WTC11 (cell line): Measurements from ENCODE around the gene GAPDHS. TPM values are rescaled to one million over a fixed set of nuclear protein-coding genes. Genes with fewer than 3 reads are reported as not detected.

Experiments
- ATAC-seq: fragments of 200-7000 bp; cut with Tn5 transposase; 2 replicates; pipeline ENCODE4 v1.10.0; 2021; ENCODE audit warnings: mild to moderate bottlenecking, moderate library complexity
- CTCF ChIA-PET: fragments of 300-600 bp; sonication (Branson Sonifier 250); formaldehyde crosslinking; loops from one replicate; lab custom pipeline; 2021; ENCODE audit warnings: antibody characterized with exemption; lab: Charles Lee
- POLR2A ChIA-PET: fragments of 350-600 bp; sonication (Branson Sonifier 250); formaldehyde crosslinking; loops from one replicate; lab custom pipeline; 2021; ENCODE audit warnings: antibody characterized with exemption; lab: Charles Lee
- DNase-seq: peaks from one replicate; pipeline ENCODE4 v3.0.0; 2021; ENCODE audit warnings: low spot score
- H3K27ac Mint-ChIP-seq: 2 replicates; pipeline ENCODE4 v1.8.0; 2021; ENCODE audit warnings: mixed read lengths
- H3K27me3 Mint-ChIP-seq: 2 replicates; pipeline ENCODE4 v1.8.0; 2021; ENCODE audit warnings: low read depth, mild to moderate bottlenecking, moderate library complexity, mixed read lengths
- H3K36me3 Mint-ChIP-seq: 2 replicates; pipeline ENCODE4 v1.8.0; 2021; ENCODE audit warnings: mixed read lengths
- H3K4me1 Mint-ChIP-seq: 2 replicates; pipeline ENCODE4 v1.8.0; 2022; ENCODE audit warnings: mixed read lengths
- H3K4me3 Mint-ChIP-seq: 2 replicates; pipeline ENCODE4 v1.8.0; 2021; ENCODE audit warnings: mild to moderate bottlenecking, moderate library complexity, mixed read lengths
- H3K9me3 Mint-ChIP-seq: 2 replicates; pipeline ENCODE4 v1.8.0; 2021; ENCODE audit warnings: mixed read lengths
- AFF4 ChIP-seq: sonication (generic); formaldehyde crosslinking; IDR thresholded peaks from 2 replicates; pipeline ENCODE4 v1.8.1; 2023; ENCODE audit warnings: mild to moderate bottlenecking, missing genetic modification reagents, borderline replicate concordance
- ATF1 ChIP-seq: sonication (generic); formaldehyde crosslinking; IDR thresholded peaks from 2 replicates; pipeline ENCODE4 v1.8.1; 2023; ENCODE audit warnings: mild to moderate bottlenecking, moderate library complexity, missing genetic modification reagents
- ATF3 ChIP-seq: sonication (generic); formaldehyde crosslinking; conservative IDR thresholded peaks from 2 replicates; pipeline ENCODE4 v1.8.1; 2022; ENCODE audit warnings: mild to moderate bottlenecking, missing genetic modification reagents
- ATF6 ChIP-seq: sonication (generic); formaldehyde crosslinking; IDR thresholded peaks from 2 replicates; pipeline ENCODE4 v1.8.1; 2023; ENCODE audit warnings: mild to moderate bottlenecking, missing genetic modification reagents
- E2F4 ChIP-seq: sonication (generic); formaldehyde crosslinking; IDR thresholded peaks from 2 replicates; pipeline ENCODE4 v1.8.1; 2022; ENCODE audit warnings: low read depth, mild to moderate bottlenecking, moderate library complexity, missing genetic modification reagents, borderline replicate concordance
- ELF4 ChIP-seq: sonication (generic); formaldehyde crosslinking; IDR thresholded peaks from 2 replicates; pipeline ENCODE4 v1.8.1; 2022; ENCODE audit warnings: low read depth, mild to moderate bottlenecking, moderate library complexity, missing genetic modification reagents
- ETV6 ChIP-seq: sonication (generic); formaldehyde crosslinking; IDR thresholded peaks from 2 replicates; pipeline ENCODE4 v1.8.1; 2022; ENCODE audit warnings: mild to moderate bottlenecking, missing genetic modification reagents
- GRHL2 ChIP-seq: fragments of 250-450 bp; sonication (Bioruptor Pico); IDR thresholded peaks from 2 replicates; pipeline ENCODE4 v1.8.0; 2022; ENCODE audit warnings: mild to moderate bottlenecking, moderate library complexity; ENCODE audit not compliant: insufficient replicate concordance, severe bottlenecking
- HMGXB4 ChIP-seq: sonication (generic); formaldehyde crosslinking; IDR thresholded peaks from 2 replicates; pipeline ENCODE4 v1.8.1; 2023; ENCODE audit warnings: mild to moderate bottlenecking, moderate library complexity, missing genetic modification reagents
- IRF1 ChIP-seq: sonication (generic); formaldehyde crosslinking; IDR thresholded peaks from 2 replicates; pipeline ENCODE4 v1.8.0; 2023; ENCODE audit warnings: missing genetic modification reagents
- JUN ChIP-seq: sonication (generic); formaldehyde crosslinking; IDR thresholded peaks from 2 replicates; pipeline ENCODE4 v1.8.0; 2023; ENCODE audit warnings: mild to moderate bottlenecking, missing genetic modification reagents
- KAT7 ChIP-seq: sonication (generic); formaldehyde crosslinking; IDR thresholded peaks from 2 replicates; pipeline ENCODE4 v1.8.1; 2023; ENCODE audit warnings: missing genetic modification reagents, mild to moderate bottlenecking, borderline replicate concordance
- MYBL2 ChIP-seq: sonication (generic); formaldehyde crosslinking; IDR thresholded peaks from 2 replicates; pipeline ENCODE4 v1.8.1; 2023; ENCODE audit warnings: mild to moderate bottlenecking, moderate library complexity, missing genetic modification reagents
- NFATC4 ChIP-seq: fragments of 250-450 bp; sonication (Bioruptor Pico); IDR thresholded peaks from 2 replicates; pipeline ENCODE4 v1.9.0; 2021; ENCODE audit warnings: mild to moderate bottlenecking
- NR3C1 ChIP-seq: sonication (generic); formaldehyde crosslinking; conservative IDR thresholded peaks from 2 replicates; pipeline ENCODE4 v1.8.1; 2023; ENCODE audit warnings: low read depth, mild to moderate bottlenecking, missing genetic modification reagents
- TEAD1 ChIP-seq: sonication (generic); formaldehyde crosslinking; IDR thresholded peaks from 2 replicates; pipeline ENCODE4 v1.8.0; 2022; ENCODE audit warnings: mild to moderate bottlenecking, missing genetic modification reagents
- TEAD4 ChIP-seq: sonication (generic); formaldehyde crosslinking; IDR thresholded peaks from 2 replicates; pipeline ENCODE4 v1.8.0; 2022; ENCODE audit warnings: mild to moderate bottlenecking, missing genetic modification reagents
- ZBTB21 ChIP-seq: sonication (generic); formaldehyde crosslinking; IDR thresholded peaks from 2 replicates; pipeline ENCODE4 v1.8.1; 2023; ENCODE audit warnings: mild to moderate bottlenecking, missing genetic modification reagents, borderline replicate concordance
- ZMAT4 ChIP-seq: fragments of 250-450 bp; sonication (Bioruptor Pico); IDR thresholded peaks from 2 replicates; pipeline ENCODE4 v1.9.0; 2021; ENCODE audit warnings: mild to moderate bottlenecking
- ZNF263 ChIP-seq: sonication (generic); formaldehyde crosslinking; IDR thresholded peaks from 2 replicates; pipeline ENCODE4 v1.8.1; 2022; ENCODE audit warnings: low read depth, mild to moderate bottlenecking, moderate library complexity, missing genetic modification reagents
- ZNF281 ChIP-seq: sonication (generic); formaldehyde crosslinking; IDR thresholded peaks from 2 replicates; pipeline ENCODE4 v1.8.0; 2023; ENCODE audit warnings: mild to moderate bottlenecking, missing genetic modification reagents
- total RNA-seq: library from RNA; stranded (reverse); gene quantifications from 3 replicates; pipeline ENCODE4 v1.2.3, GENCODE V29; 2021

Gene GAPDHS
- total RNA-seq, 1 experiment from 2014 or later = 0.20 TPM

- TF ChIP-seq NFATC4 (CRISPR knock-in tag) = no peak
- no peak for TF ChIP-seq ELF4
- no peak for TF ChIP-seq GRHL2
- TF ChIP-seq MYBL2 (CRISPR knock-in tag) = no peak
- no peak for TF ChIP-seq IRF1 (CRISPR knock-in tag)
- no peak for TF ChIP-seq TEAD1 (CRISPR knock-in tag)
- TF ChIP-seq HMGXB4 = no peak
- no peak for TF ChIP-seq ZNF281 (CRISPR knock-in tag)
- no peak for TF ChIP-seq E2F4
Observed at GRCh38 chr19:35569281-35569781, 36.1 kb downstream of the GAPDHS start (continued).

GRCh38 chr19:35571406-35571965 lies 38.2 kb downstream of the GAPDHS start:
- H3K27ac Mint-ChIP-seq = no peak overlapping the region
- peaks cover 16% of the 10 kb centered on the region for H3K36me3 Mint-ChIP-seq
- POLR2A ChIA-PET = no interaction called here
- peaks cover 7% of the 10 kb centered on the region for H3K4me1 Mint-ChIP-seq
- no peak for TF ChIP-seq ZNF263 (CRISPR knock-in tag)
- TF ChIP-seq AFF4 (CRISPR knock-in tag) = no peak
- CTCF ChIA-PET = interaction anchor here (0.6 to 1.4 kb wide), 2 partner anchors 14 to 75 kb away, joined by 3 to 4 read pairs; no protein-coding TSS in a partner anchor
- ATAC-seq (no peak), DNase-seq (no peak)
- no peak overlapping the region for H3K4me3 Mint-ChIP-seq
- H3K9me3 Mint-ChIP-seq = peaks cover 27% of the 10 kb centered on the region
- peaks cover 36% of the 10 kb centered on the region for H3K27me3 Mint-ChIP-seq

GRCh38 chr19:35577918-35578317 lies 44.7 kb downstream of the GAPDHS start:
- Mint-ChIP-seq H3K4me1 (no peaks in the 10 kb centered on the region), H3K36me3 (peaks cover 26% of the 10 kb centered on the region), H3K9me3 (peaks cover 57% of the 10 kb centered on the region), H3K4me3 (no peak overlapping the region), H3K27me3 (peaks cover 46% of the 10 kb centered on the region), H3K27ac (no peak overlapping the region)
- DNase-seq = no peak
- no peak for ATAC-seq
- CTCF ChIA-PET = no interaction called here
- POLR2A ChIA-PET = no interaction called here
- no peak for TF ChIP-seq ETV6
- TF ChIP-seq KAT7 (CRISPR knock-in tag) = no peak
- TF ChIP-seq ZMAT4 (CRISPR knock-in tag) = no peak
- TF ChIP-seq ZBTB21 (CRISPR knock-in tag) = no peak
- no peak for TF ChIP-seq JUN (CRISPR knock-in tag)
- no peak for TF ChIP-seq TEAD4 (CRISPR knock-in tag)
- no peak for TF ChIP-seq ATF3 (CRISPR knock-in tag)
- TF ChIP-seq NR3C1 (CRISPR knock-in tag) = no peak
- no peak for TF ChIP-seq ATF6 (CRISPR knock-in tag)
- no peak for TF ChIP-seq ATF1
